Spleen (tissue), 11 donors: ENCODE results near the gene MUC16. TPM values are rescaled to one million over a fixed set of nuclear protein-coding genes. Genes with fewer than 3 reads are reported as not detected.

ENCODE experiments used
- DNase-seq: peaks from one replicate; pipeline ENCODE4 v3.0.0-alpha.2; 2020
- H3K27ac ChIP-seq, 8 donors: fragments of 200-600 bp; sonication (generic) in 7 of 8; 1 replicate in 4 of 8; 2 replicates in 4 of 8; pipeline versions ENCODE4 v1.5.0 to v1.8.0; 2016 to 2021; ENCODE audit warnings: inconsistent platforms in 4 of 8, mild to moderate bottlenecking in 4 of 8, moderate library complexity in 1 of 8
- H3K27me3 ChIP-seq, 7 donors: fragments of 200-600 bp; sonication (generic) in 6 of 7; replicated peaks in 1 of 7; 1 replicate in 4 of 7; 2 replicates in 3 of 7; pipeline versions ENCODE4 v1.5.0 to v1.8.0; 2016 to 2021; ENCODE audit warnings: inconsistent platforms in 3 of 7, mild to moderate bottlenecking in 1 of 7
- H3K36me3 ChIP-seq, 6 donors: fragments of 200-600 bp; sonication (generic) in 5 of 6; 1 replicate in 4 of 6; 2 replicates in 2 of 6; pipeline versions ENCODE4 v1.5.0 to v1.8.0; 2016 to 2021; ENCODE audit warnings: inconsistent platforms in 2 of 6
- H3K4me1 ChIP-seq, 6 donors: fragments of 200-600 bp; sonication (generic) in 5 of 6; 1 replicate in 3 of 6; 2 replicates in 3 of 6; pipeline versions ENCODE4 v1.5.0 to v1.8.0; 2016 to 2021; ENCODE audit warnings: inconsistent platforms in 3 of 6
- H3K4me3 ChIP-seq, 8 donors: fragments of 200-600 bp; sonication (generic) in 7 of 8; 1 replicate in 4 of 8; 2 replicates in 4 of 8; pipeline versions ENCODE4 v1.5.0 to v1.8.0; 2016 to 2021; ENCODE audit warnings: inconsistent platforms in 4 of 8, mild to moderate bottlenecking in 4 of 8, moderate library complexity in 2 of 8
- H3K9me3 ChIP-seq, 8 donors: fragments of 200-600 bp; sonication (generic) in 7 of 8; 1 replicate in 4 of 8; 2 replicates in 4 of 8; pipeline versions ENCODE4 v1.5.0 to v1.8.0; 2016 to 2021; ENCODE audit warnings: inconsistent platforms in 4 of 8
- POLR2A ChIP-seq, 3 donors: fragments of 450-650 bp; IDR thresholded peaks; one replicate each; pipeline ENCODE4 v1.5.1; 2017; ENCODE audit warnings: antibody characterized with exemption in 3 of 3, mild to moderate bottlenecking in 1 of 3
- POLR2AphosphoS5 ChIP-seq, 3 donors: sonication (generic); formaldehyde crosslinking; IDR thresholded peaks; one replicate each; pipeline ENCODE4 v1.5.1; 2017; ENCODE audit warnings: antibody characterized with exemption in 3 of 3
- WGBS, 5 donors: extraction: QIAGEN DNeasy Blood & Tissue Kit in 3 of 5; methylation state at CpG; one replicate each; pipeline versions ENCODE4 v1.1.5 to v1.1.7; 2013 to 2018; 5-methylcytosine and 5-hydroxymethylcytosine counted together
- intact Hi-C: fragments of 100-400 bp; cut with DNase I; formaldehyde crosslinking; loops from one replicate; pipeline ENCODE4 v1.15.0; 2023; ENCODE audit warnings: low total_unique reads
- polyA plus RNA-seq, 3 donors: library from polyadenylated mRNA; stranded (reverse); fragments of 200-250 nt; gene quantifications; one replicate each; pipeline ENCODE4 v1.2.1, GENCODE V29; 2013
- total RNA-seq, 7 donors: library from RNA; depleted of rRNA in 3 of 7; stranded (reverse); fragments of >200 nt in 3 of 7; fragmentation: NEBNext Ultra II Directional in 4 of 7; extraction: Animal tissue kit (Norgen Biotek cat#: 25700) in 4 of 7; gene quantifications; one replicate each; pipeline versions ENCODE4 v1.1.0 to v1.2.1, GENCODE V29; 2016 to 2021
- TF ChIP-seq, protein P1 (sequence below), 11 experiments: fragments of 200-600 bp in 7 of 11; fragments of 450-650 bp in 4 of 11; sonication (generic) in 4 of 11; IDR thresholded peaks in 8 of 11; conservative IDR thresholded peaks in 3 of 11; 1 replicate in 7 of 11; 2 replicates in 4 of 11; pipeline versions ENCODE4 v1.4.0 to v1.8.0; 2016 to 2021; ENCODE audit warnings: antibody characterized with exemption in 11 of 11, inconsistent platforms in 4 of 11, mild to moderate bottlenecking in 1 of 11
- donor health status: healthy with polysubstance abuse.
- donor health status: DM: no; HTN: no; CAD: no; lungs with moderate emphysema.
- donor health status: DM: no; HTN: no; CAD: no.
- donor health status: Bipolar disorder and iron deficiency.
- donor health status: healthy.
- donor health status: DM: no; HTN: no; CAD: no.
- donor health status: DM: yes; HTN: yes; CAD: no.

The MUC16 gene
- total and polyA plus RNA-seq, 10 donors = 0.02 to 0.54 (median 0.09) TPM; not detected in 2

DNA sequence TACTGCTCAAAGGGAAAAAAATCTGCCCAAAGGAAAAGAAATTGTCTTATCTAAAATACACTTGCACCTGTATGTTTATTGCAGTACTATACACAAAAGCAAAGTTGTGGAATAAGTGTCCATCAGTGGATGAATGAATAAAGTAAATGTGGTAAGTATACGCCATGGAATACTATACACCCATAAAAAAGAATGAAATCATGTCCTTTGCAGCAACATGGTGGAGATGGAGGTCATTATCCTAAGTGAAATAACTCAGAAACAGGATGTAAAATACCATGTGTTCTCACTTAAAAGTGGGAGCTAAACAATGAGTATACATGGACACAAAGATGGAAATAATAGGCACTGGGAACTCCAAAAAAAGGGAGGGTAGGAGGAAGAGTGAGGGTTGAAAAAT, 3.8 kb upstream of the MUC16 start:
- no peaks in the 10 kb centered on the region for H3K36me3 ChIP-seq
- peaks cover 0 to 30% (median 0%) of the 10 kb centered on the region in 7 donors for H3K27me3 ChIP-seq
- H3K4me3 ChIP-seq = no peak overlapping the region
- 89 to 98% (median 93%) methylated on average over 1 of the region's 1 CpG for WGBS, 5 donors
- H3K4me1 ChIP-seq = no peaks in the 10 kb centered on the region
- no peak for DNase-seq
- TF ChIP-seq, protein P1, sequence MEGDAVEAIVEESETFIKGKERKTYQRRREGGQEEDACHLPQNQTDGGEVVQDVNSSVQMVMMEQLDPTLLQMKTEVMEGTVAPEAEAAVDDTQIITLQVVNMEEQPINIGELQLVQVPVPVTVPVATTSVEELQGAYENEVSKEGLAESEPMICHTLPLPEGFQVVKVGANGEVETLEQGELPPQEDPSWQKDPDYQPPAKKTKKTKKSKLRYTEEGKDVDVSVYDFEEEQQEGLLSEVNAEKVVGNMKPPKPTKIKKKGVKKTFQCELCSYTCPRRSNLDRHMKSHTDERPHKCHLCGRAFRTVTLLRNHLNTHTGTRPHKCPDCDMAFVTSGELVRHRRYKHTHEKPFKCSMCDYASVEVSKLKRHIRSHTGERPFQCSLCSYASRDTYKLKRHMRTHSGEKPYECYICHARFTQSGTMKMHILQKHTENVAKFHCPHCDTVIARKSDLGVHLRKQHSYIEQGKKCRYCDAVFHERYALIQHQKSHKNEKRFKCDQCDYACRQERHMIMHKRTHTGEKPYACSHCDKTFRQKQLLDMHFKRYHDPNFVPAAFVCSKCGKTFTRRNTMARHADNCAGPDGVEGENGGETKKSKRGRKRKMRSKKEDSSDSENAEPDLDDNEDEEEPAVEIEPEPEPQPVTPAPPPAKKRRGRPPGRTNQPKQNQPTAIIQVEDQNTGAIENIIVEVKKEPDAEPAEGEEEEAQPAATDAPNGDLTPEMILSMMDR (IDR thresholded peaks at IDR 0.05 in 8 of 11, conservative IDR thresholded peaks at IDR 0.05 in 3 of 11) = no peak
- TF ChIP-seq POLR2A (IDR thresholded peaks at IDR 0.05) (no peak), POLR2AphosphoS5 (IDR thresholded peaks at IDR 0.05) (no peak)
- H3K27ac ChIP-seq = no peak overlapping the region
- peaks cover 0 to 16% (median 0%) of the 10 kb centered on the region in 8 donors for H3K9me3 ChIP-seq
- intact Hi-C loops = no loop called here

DNA sequence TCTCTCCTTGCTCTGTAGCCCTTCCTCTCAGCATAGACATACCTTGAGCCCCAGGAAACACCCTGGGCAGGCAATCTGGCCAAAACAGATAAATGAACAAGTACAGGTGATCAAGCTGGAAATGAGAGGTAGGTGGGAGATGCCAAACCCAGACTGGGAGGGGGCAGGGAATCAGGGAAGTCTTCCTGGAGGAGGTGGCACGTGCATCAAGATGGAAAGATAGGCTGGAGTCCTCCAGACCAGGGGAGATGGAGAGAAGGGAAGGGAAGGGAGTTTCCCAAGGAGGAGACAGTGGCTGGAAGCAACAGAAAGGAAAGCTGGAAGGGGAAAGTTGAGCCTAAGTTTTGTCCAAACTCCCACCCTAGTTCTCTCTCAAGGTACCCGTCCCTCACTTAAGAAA, 1.7 kb upstream of the MUC16 start:
- intact Hi-C loops = no loop called here
- 68 to 74% (median 72%) methylated on average over 2 of the region's 2 CpGs for WGBS, 5 donors
- H3K4me1 ChIP-seq = no peaks in the 10 kb centered on the region
- H3K36me3 ChIP-seq = no peaks in the 10 kb centered on the region
- no peak overlapping the region for H3K4me3 ChIP-seq
- H3K27ac ChIP-seq = no peak overlapping the region
- no peak for DNase-seq
- H3K27me3 ChIP-seq = peaks cover 0 to 30% (median 0%) of the 10 kb centered on the region in 7 donors
- H3K9me3 ChIP-seq = peaks cover 0 to 16% (median 0%) of the 10 kb centered on the region in 8 donors
- TF ChIP-seq POLR2AphosphoS5 (IDR thresholded peaks at IDR 0.05) (no peak), POLR2A (IDR thresholded peaks at IDR 0.05) (no peak)
- TF ChIP-seq, protein P1 (IDR thresholded peaks at IDR 0.05 in 8 of 11, conservative IDR thresholded peaks at IDR 0.05 in 3 of 11) = no peak

DNA sequence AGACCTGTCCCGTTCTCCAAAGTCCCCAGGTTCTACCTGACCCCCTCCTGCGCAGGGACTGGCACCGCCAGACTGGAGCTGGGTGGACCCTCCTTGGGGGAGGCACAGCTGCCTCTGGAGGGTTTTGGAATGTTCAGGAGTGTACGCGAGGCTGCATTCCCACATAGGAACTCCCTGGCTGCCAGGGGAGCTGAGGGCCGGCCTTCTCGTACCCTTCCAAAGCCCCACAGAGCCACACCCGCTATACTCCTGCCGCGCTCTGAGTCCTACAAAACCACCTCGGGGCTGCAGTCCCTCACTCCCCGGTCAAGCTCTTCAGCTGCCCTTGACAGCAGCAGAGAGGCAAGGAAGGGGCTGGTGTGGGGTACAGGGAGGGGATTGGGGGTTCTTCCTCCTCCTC, 484 bp upstream of the MUC16 start:
- intact Hi-C loops = no loop called here
- Histone ChIP-seq H3K4me1 (no peaks in the 10 kb centered on the region), H3K36me3 (no peaks in the 10 kb centered on the region), H3K27ac (no peak overlapping the region), H3K4me3 (no peak overlapping the region), H3K27me3 (peaks cover 0 to 30% (median 0%) of the 10 kb centered on the region in 7 donors), H3K9me3 (peaks cover 0 to 16% (median 0%) of the 10 kb centered on the region in 8 donors)
- no peak for DNase-seq
- 76 to 89% (median 81%) methylated on average over 5 to 12 of the region's 12 CpGs for WGBS, 5 donors
- TF ChIP-seq, protein P1 (IDR thresholded peaks at IDR 0.05 in 8 of 11, conservative IDR thresholded peaks at IDR 0.05 in 3 of 11) = no peak
- TF ChIP-seq POLR2AphosphoS5 (IDR thresholded peaks at IDR 0.05) (no peak), POLR2A (IDR thresholded peaks at IDR 0.05) (no peak)

DNA sequence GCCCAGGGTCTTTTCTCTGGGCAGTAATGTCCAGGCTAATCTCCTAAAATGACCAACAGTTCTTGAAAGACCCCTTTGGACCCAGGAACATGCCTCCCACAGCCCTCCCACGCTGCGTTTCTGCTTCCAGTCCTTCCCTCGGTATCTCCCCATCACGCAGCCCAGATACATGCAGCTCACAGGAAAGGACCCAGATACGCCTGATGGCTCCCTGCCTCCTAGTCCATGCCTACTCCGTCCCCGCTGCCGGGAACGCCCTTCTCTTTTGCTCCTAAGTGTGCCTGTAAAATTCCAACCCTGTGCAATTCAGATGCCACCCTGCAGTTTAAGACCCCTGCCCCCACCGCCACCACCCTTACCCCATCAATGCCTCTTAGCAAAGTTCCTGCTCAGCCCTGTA, 778 bp downstream of the MUC16 start:
- Histone ChIP-seq H3K9me3 (peaks cover 0 to 16% (median 0%) of the 10 kb centered on the region in 8 donors), H3K27me3 (peaks cover 0 to 22% (median 0%) of the 10 kb centered on the region in 7 donors), H3K4me3 (no peak overlapping the region), H3K27ac (no peak overlapping the region), H3K4me1 (no peaks in the 10 kb centered on the region), H3K36me3 (no peaks in the 10 kb centered on the region)
- TF ChIP-seq POLR2AphosphoS5 (IDR thresholded peaks at IDR 0.05) (no peak), POLR2A (IDR thresholded peaks at IDR 0.05) (no peak)
- TF ChIP-seq, protein P1 (IDR thresholded peaks at IDR 0.05 in 8 of 11, conservative IDR thresholded peaks at IDR 0.05 in 3 of 11) = no peak
- 75 to 88% (median 77%) methylated on average over 10 of the region's 10 CpGs for WGBS, 5 donors
- intact Hi-C loops = no loop called here
- no peak for DNase-seq
